ENCODE results near the gene NFAM1. TPM values are rescaled to one million over a fixed set of nuclear protein-coding genes. Genes with fewer than 3 reads are reported as not detected.

NFAM1 gene
- total RNA-seq, 1 donor from 2014 or later, result 0.07 TPM

DNA sequence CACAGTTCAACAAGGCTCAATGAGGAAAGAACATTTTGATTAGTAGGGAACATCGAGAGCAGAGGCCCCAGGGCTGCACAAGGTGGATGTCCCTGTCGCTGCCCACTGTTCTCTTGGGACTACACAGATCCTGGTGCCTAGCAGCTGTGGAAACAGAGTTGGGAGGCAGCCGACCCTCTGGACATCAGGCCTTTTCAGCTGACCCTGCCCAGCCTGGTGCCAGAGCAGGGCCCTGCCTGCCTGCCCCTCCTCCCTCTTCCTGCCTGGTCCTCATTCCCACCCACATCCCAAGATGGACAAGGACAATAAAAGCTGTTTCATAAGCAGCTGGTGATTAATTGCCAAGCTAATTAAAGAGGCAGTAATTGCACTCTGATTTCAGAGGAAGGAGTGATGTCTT is 60.7 kb downstream of the NFAM1 start:
- H3K27me3 Mint-ChIP-seq, result peaks cover 23% of the 10 kb centered on the region
- no peak overlapping the region for H3K27ac Mint-ChIP-seq
- H3K36me3 Mint-ChIP-seq (ENCODE audit: low read depth), result no peaks in the 10 kb centered on the region
- DNase-seq, result no peak
- no peaks in the 10 kb centered on the region for H3K9me3 Mint-ChIP-seq
- no peak overlapping the region for H3K4me3 Mint-ChIP-seq
- intact Hi-C loops (cut with micrococcal nuclease), result no loop called here
- H3K4me1 Mint-ChIP-seq, result peaks cover 19% of the 10 kb centered on the region

- H3K27me3 Mint-ChIP-seq, result peaks cover 27% of the 10 kb centered on the region
- intact Hi-C loops (cut with micrococcal nuclease), result no loop called here
- H3K4me3 Mint-ChIP-seq, result peak overlapping the region; percentile 15
- H3K27ac Mint-ChIP-seq, result no peak overlapping the region
- peaks cover 19% of the 10 kb centered on the region for H3K4me1 Mint-ChIP-seq
- no peaks in the 10 kb centered on the region for H3K9me3 Mint-ChIP-seq
- no peaks in the 10 kb centered on the region for H3K36me3 Mint-ChIP-seq (ENCODE audit: low read depth)
- no peak for DNase-seq
Observed at GRCh38 chr22:42371099-42371498, 61.1 kb downstream of the NFAM1 start.

DNA sequence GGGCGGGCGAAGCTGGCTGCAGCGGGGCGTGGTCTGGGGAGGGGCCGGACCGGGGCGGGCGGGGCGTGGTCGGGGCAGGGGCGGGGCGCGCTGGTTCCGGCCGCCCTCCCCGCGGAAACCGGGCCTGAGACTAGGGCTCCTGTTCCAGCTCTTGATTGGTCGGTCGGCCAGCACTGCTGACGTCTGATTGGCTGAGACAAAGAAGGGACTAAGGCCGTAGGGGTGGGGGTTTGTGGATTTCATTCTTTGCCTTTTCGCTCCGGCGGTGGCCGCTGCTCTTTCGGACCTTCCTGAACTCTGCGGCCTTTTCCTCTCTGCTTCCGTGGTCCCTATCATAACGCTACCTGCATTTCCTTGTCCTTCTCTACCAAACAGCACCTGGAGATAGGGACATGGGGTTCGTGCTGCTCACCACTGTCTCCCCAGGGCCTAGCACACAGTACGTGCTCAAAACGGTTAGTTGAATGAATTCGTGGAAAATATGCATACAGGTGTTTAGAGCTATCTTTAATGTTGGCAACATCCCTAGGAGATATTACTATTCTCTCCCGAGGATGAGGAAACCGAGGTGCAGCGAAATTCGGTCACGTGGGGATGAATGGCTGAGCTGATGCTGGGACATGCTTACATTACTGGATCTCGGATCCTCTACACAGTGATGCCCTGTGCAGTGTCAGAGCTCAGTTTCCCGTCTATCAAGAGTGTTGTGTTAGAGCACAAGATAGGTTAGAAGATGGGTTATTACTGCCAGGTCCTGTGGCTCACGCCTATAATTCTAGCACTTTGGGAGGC is 62.8 kb downstream of the NFAM1 start:
- peak overlapping the region; percentile 84 for H3K4me3 Mint-ChIP-seq
- peaks cover 44% of the 10 kb centered on the region for H3K27me3 Mint-ChIP-seq
- peaks cover 16% of the 10 kb centered on the region for H3K4me1 Mint-ChIP-seq
- DNase-seq, result peak; percentile 95
- intact Hi-C loops (cut with micrococcal nuclease), result loop anchor here (5.0 kb wide), 1 partner anchor 68 kb away; no protein-coding TSS in a partner anchor
- no peaks in the 10 kb centered on the region for H3K9me3 Mint-ChIP-seq
- H3K36me3 Mint-ChIP-seq (ENCODE audit: low read depth), result no peaks in the 10 kb centered on the region
- H3K27ac Mint-ChIP-seq, result peak overlapping the region; percentile 55

GRCh38 chr22:42368379-42369249 is 63.6 kb downstream of the NFAM1 start:
- H3K27me3 Mint-ChIP-seq, result peaks cover 50% of the 10 kb centered on the region
- no peaks in the 10 kb centered on the region for H3K36me3 Mint-ChIP-seq (ENCODE audit: low read depth)
- peaks cover 16% of the 10 kb centered on the region for H3K4me1 Mint-ChIP-seq
- peak overlapping the region; percentile 84 for H3K4me3 Mint-ChIP-seq
- H3K27ac Mint-ChIP-seq, result no peak overlapping the region
- no peaks in the 10 kb centered on the region for H3K9me3 Mint-ChIP-seq
- DNase-seq, result peak; percentile 79
- intact Hi-C loops (cut with micrococcal nuclease), result loop anchor here (5.0 kb wide), 1 partner anchor 69 kb away; no protein-coding TSS in a partner anchor

DNA sequence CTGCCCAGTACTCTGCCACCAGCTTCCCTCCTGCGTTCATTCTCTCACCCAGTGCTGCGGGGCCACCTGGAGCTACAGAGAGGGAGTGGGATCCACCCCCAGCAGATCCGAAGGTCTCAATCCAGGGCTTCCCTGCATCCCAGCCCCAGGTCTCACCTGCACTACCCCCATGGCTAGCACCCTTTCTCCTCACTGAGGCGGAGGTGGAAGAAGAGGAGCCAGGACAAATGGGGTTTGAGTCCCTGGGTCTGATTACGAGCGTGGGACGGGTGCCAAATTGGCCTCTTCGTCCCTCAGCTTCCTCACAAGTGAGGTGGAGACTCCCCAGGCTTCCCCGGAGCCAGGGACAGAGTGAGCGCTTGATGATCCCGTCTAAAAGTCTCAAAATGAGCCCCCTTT is 64.2 kb downstream of the NFAM1 start:
- Mint-ChIP-seq H3K36me3 (ENCODE audit: low read depth) (no peaks in the 10 kb centered on the region), H3K4me1 (peaks cover 16% of the 10 kb centered on the region), H3K27ac (no peak overlapping the region), H3K9me3 (no peaks in the 10 kb centered on the region), H3K27me3 (peaks cover 50% of the 10 kb centered on the region), H3K4me3 (peak overlapping the region; percentile 84)
- no peak for DNase-seq
- intact Hi-C loops (cut with micrococcal nuclease), result loop anchor here (5.0 kb wide), 1 partner anchor 69 kb away; no protein-coding TSS in a partner anchor

DNA sequence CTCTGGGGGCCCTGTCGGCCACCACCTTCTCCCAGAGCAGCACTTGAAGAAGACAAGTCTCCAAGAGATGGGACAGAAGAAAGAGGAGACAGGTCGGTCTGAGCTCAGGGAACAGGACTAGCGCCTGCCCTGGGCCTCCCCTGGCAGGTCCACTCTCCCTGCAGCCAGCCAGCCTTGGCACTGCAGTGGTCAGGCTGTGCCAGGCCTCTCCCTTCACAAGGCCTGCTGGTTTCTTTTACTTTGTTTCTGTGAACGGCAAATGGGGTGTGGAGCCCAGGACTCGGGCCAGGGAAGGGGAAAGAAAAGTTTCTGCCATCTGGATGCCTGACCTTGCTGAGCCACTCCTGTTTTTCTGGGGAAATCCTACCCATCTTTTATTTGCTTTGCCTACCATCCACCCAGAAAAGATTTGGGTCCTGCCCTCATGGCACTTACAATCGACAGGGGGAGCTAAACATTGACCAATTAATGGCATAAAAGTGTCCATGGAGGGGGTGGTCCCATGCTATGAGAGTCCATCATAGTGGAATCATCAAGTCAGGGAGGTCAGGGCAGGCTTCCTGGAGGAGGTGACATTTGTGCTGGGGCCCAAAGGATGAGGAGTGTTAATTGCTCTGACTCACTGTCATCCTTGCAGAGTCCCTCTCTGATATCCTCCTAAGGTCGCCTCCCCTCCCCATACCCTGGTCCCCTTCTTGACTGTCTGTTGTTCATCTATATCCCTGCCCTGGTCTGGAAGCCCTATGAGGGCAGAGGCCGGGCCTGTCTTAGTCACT is 65.2 kb downstream of the NFAM1 start:
- Mint-ChIP-seq H3K27me3 (peaks cover 56% of the 10 kb centered on the region), H3K36me3 (ENCODE audit: low read depth) (no peaks in the 10 kb centered on the region), H3K4me1 (peaks cover 16% of the 10 kb centered on the region), H3K27ac (no peak overlapping the region), H3K4me3 (peak overlapping the region; percentile 84), H3K9me3 (no peaks in the 10 kb centered on the region)
- intact Hi-C loops (cut with micrococcal nuclease), result loop anchor here (5.0 kb wide), 1 partner anchor 70 kb away; no protein-coding TSS in a partner anchor
- no peak for DNase-seq

- Mint-ChIP-seq H3K27ac (no peak overlapping the region), H3K27me3 (peaks cover 61% of the 10 kb centered on the region), H3K36me3 (ENCODE audit: low read depth) (no peaks in the 10 kb centered on the region), H3K9me3 (no peaks in the 10 kb centered on the region), H3K4me3 (no peak overlapping the region), H3K4me1 (peaks cover 16% of the 10 kb centered on the region)
- no peak for DNase-seq
- intact Hi-C loops (cut with micrococcal nuclease), result loop anchor here (5.0 kb wide), 1 partner anchor 71 kb away; no protein-coding TSS in a partner anchor
Observed at GRCh38 chr22:42365942-42366695, 66.1 kb downstream of the NFAM1 start.

- no peaks in the 10 kb centered on the region for H3K36me3 Mint-ChIP-seq (ENCODE audit: low read depth)
- H3K27ac Mint-ChIP-seq, result peak overlapping the region; percentile 34
- intact Hi-C loops (cut with micrococcal nuclease), result loop anchor here (5.0 kb wide), 1 partner anchor 72 kb away; no protein-coding TSS in a partner anchor
- peaks cover 58% of the 10 kb centered on the region for H3K27me3 Mint-ChIP-seq
- no peak overlapping the region for H3K4me3 Mint-ChIP-seq
- no peaks in the 10 kb centered on the region for H3K9me3 Mint-ChIP-seq
- no peak for DNase-seq
- H3K4me1 Mint-ChIP-seq, result peaks cover 15% of the 10 kb centered on the region
Observed at GRCh38 chr22:42365111-42365865, 66.9 kb downstream of the NFAM1 start.

GRCh38 chr22:42364604-42365110 is 67.5 kb downstream of the NFAM1 start:
- no peaks in the 10 kb centered on the region for H3K9me3 Mint-ChIP-seq
- H3K4me3 Mint-ChIP-seq, result no peak overlapping the region
- peaks cover 11% of the 10 kb centered on the region for H3K4me1 Mint-ChIP-seq
- peaks cover 58% of the 10 kb centered on the region for H3K27me3 Mint-ChIP-seq
- intact Hi-C loops (cut with micrococcal nuclease), result loop anchor here (5.0 kb wide), 1 partner anchor 73 kb away; no protein-coding TSS in a partner anchor
- DNase-seq, result no peak
- no peak overlapping the region for H3K27ac Mint-ChIP-seq
- no peaks in the 10 kb centered on the region for H3K36me3 Mint-ChIP-seq (ENCODE audit: low read depth)

DNA sequence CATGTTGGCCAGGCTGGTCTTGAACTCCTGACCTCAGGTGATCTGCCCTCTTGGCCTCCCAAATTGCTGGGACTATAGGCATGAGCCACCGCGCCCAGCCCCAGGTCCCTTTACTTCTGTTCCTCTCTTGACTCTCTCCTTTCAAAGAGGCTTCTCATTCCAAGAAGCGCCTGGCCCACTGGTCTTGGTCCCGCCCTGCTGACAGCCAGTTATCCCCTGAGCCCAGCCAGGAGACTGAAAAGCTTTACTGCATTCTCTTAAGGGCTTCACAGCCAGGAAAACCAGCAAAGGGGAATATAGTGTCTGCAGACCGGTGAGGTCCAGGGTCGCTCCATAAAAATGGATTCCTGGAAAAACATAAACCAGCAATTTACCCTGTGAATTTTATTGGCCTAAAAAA is 68.3 kb downstream of the NFAM1 start:
- DNase-seq, result no peak
- Mint-ChIP-seq H3K27ac (no peak overlapping the region), H3K9me3 (no peaks in the 10 kb centered on the region), H3K27me3 (peaks cover 58% of the 10 kb centered on the region), H3K4me1 (peaks cover 8% of the 10 kb centered on the region), H3K4me3 (no peak overlapping the region), H3K36me3 (ENCODE audit: low read depth) (no peaks in the 10 kb centered on the region)
- intact Hi-C loops (cut with micrococcal nuclease), result no loop called here

- intact Hi-C loops (cut with micrococcal nuclease), result no loop called here
Observed at GRCh38 chr22:42361523-42361922, 70.7 kb downstream of the NFAM1 start.

GRCh38 chr22:42360348-42360747 is 71.9 kb downstream of the NFAM1 start:
- no peak overlapping the region for H3K4me3 Mint-ChIP-seq
- no peak overlapping the region for H3K27ac Mint-ChIP-seq
- H3K9me3 Mint-ChIP-seq, result no peaks in the 10 kb centered on the region
- no peaks in the 10 kb centered on the region for H3K4me1 Mint-ChIP-seq
- no peak for DNase-seq
- no peaks in the 10 kb centered on the region for H3K36me3 Mint-ChIP-seq (ENCODE audit: low read depth)
- intact Hi-C loops (cut with micrococcal nuclease), result no loop called here
- H3K27me3 Mint-ChIP-seq, result peaks cover 27% of the 10 kb centered on the region

More at GRCh38 chr22:42361523-42361922, 70.7 kb downstream of the NFAM1 start:
- no peaks in the 10 kb centered on the region for H3K36me3 Mint-ChIP-seq (ENCODE audit: low read depth)
- no peaks in the 10 kb centered on the region for H3K4me1 Mint-ChIP-seq
- no peak overlapping the region for H3K27ac Mint-ChIP-seq
- H3K27me3 Mint-ChIP-seq, result peaks cover 39% of the 10 kb centered on the region
- DNase-seq, result no peak
- no peaks in the 10 kb centered on the region for H3K9me3 Mint-ChIP-seq
- no peak overlapping the region for H3K4me3 Mint-ChIP-seq

Measured in activated CD4-positive, alpha-beta T cell treated with anti-CD3 and anti-CD28 coated beads, Interleukin-2, amount 10 ng/mL, durations not matched to agents 24 days and 14 days (primary cell).